Omental fat pad (tissue), 4 donors: ENCODE measurements around the gene NAV2. TPM values are rescaled to one million over a fixed set of nuclear protein-coding genes. Genes with fewer than 3 reads are reported as not detected.

Experiments used
- ATAC-seq: fragments of 150-250 bp; one replicate; pipeline ENCODE4 v1.9.1; 2016; ENCODE audit warnings: mild to moderate bottlenecking, moderate library complexity; ENCODE audit not compliant: low FRiP score
- DNase-seq: peaks from one replicate; pipeline ENCODE4 v3.0.0-alpha.2; 2019; ENCODE audit warnings: low spot score
- total RNA-seq, 4 donors: library from RNA; depleted of rRNA; stranded (reverse); fragments of >200 nt; gene quantifications; one replicate each; pipeline ENCODE4 v1.1.0, GENCODE V29; 2016
- TF ChIP-seq, protein P1 (sequence below), 3 donors: fragments of 450-650 bp; IDR thresholded peaks; one replicate each; pipeline ENCODE4 v1.5.1; 2016 to 2017; ENCODE audit warnings: antibody characterized with exemption in 3 of 3, mild to moderate bottlenecking in 3 of 3, moderate library complexity in 2 of 3

NAV2 gene
- total RNA-seq, 4 donors from 2014 or later, result 6.3 to 41.6 (median 13.0) TPM

- DNase-seq (no peak), ATAC-seq (no peak)
- TF ChIP-seq, protein P1, sequence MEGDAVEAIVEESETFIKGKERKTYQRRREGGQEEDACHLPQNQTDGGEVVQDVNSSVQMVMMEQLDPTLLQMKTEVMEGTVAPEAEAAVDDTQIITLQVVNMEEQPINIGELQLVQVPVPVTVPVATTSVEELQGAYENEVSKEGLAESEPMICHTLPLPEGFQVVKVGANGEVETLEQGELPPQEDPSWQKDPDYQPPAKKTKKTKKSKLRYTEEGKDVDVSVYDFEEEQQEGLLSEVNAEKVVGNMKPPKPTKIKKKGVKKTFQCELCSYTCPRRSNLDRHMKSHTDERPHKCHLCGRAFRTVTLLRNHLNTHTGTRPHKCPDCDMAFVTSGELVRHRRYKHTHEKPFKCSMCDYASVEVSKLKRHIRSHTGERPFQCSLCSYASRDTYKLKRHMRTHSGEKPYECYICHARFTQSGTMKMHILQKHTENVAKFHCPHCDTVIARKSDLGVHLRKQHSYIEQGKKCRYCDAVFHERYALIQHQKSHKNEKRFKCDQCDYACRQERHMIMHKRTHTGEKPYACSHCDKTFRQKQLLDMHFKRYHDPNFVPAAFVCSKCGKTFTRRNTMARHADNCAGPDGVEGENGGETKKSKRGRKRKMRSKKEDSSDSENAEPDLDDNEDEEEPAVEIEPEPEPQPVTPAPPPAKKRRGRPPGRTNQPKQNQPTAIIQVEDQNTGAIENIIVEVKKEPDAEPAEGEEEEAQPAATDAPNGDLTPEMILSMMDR (IDR thresholded peaks at IDR 0.05), result no peak
Observed at GRCh38 chr11:19735157-19735908, 22.7 kb downstream of the NAV2 start.

DNA sequence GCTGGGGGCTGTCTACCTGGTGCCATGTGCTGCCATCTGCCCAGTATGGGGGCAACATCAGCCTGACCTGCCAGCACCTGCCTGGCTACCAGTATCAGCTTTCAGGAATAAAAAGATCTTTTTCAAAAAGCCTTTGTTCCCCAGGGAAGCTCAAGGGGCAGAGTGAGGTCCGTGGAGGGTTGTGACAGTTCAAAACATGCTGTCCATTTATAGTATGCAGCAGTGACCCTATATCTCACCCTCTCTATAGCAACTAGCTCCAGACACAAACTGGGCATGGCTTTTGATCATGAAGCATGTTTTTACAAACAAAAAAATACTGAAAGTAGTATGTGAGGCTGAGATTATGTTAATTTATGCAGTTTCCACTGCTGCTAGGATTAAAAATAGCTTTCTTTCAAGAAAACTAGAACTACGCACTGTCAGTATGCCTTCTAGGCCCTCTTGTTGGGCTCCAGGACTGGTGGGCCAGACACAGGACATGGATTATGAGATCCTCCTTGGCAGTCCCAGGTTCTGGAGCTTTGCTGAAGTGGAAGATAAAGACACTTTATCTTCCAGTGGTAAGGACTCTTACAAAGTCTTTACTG lies 23.4 kb downstream of the NAV2 start:
- TF ChIP-seq, protein P1 (IDR thresholded peaks at IDR 0.05), result no peak
- ATAC-seq, result no peak
- no peak for DNase-seq

- TF ChIP-seq, protein P1 (IDR thresholded peaks at IDR 0.05), result no peak
- no peak for DNase-seq
- ATAC-seq, result no peak
Observed at GRCh38 chr11:19736831-19737230, 24.2 kb downstream of the NAV2 start.

GRCh38 chr11:19737575-19737974 lies 24.9 kb downstream of the NAV2 start:
- TF ChIP-seq, protein P1 (IDR thresholded peaks at IDR 0.05), result no peak
- DNase-seq, result no peak
- no peak for ATAC-seq

- DNase-seq (no peak), ATAC-seq (no peak)
- TF ChIP-seq, protein P1 (IDR thresholded peaks at IDR 0.05), result no peak
Observed at GRCh38 chr11:19738124-19738523, 25.5 kb downstream of the NAV2 start.

GRCh38 chr11:19739872-19740271 lies 27.2 kb downstream of the NAV2 start:
- TF ChIP-seq, protein P1 (IDR thresholded peaks at IDR 0.05), result no peak
- DNase-seq (no peak), ATAC-seq (no peak)

DNA sequence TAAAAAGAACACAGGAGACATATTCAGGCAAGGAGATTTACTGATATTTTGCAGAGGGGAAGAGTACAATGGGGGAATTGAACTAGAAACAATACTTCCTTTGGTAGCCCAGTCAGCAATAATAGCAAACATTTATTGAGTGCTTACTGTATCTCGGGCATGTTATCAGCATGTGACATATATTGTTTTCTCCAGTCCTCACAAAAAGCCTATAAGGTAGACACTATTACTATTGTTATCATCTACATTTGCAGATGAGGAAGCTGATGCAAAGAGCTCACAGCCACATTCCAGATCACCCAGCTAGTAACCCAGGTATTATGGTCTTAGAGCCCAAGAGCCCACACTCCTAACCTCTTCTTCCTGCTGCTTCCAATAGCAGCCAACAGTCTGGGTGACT lies 27.9 kb downstream of the NAV2 start:
- TF ChIP-seq, protein P1 (IDR thresholded peaks at IDR 0.05), result no peak
- ATAC-seq (no peak), DNase-seq (no peak)
